ENCODE results near the gene XKR7. TPM values are rescaled to one million over a fixed set of nuclear protein-coding genes. Genes with fewer than 3 reads are reported as not detected.
"Not testable (repeated sequence)": the region's sequence is repeated elsewhere in the genome, so short reads cannot be mapped to it uniquely, and the experiment has no call there.

Gene XKR7
- polyA plus RNA-seq, 4 donors: 0.21 to 0.37 TPM; not detected in 2

- no peak for DNase-seq
Observed at GRCh38 chr20:31923388-31924331, 44.3 kb upstream of the XKR7 start.

GRCh38 chr20:31924561-31924960 lies 43.4 kb upstream of the XKR7 start:
- H3K36me3 ChIP-seq (ENCODE audit: control insufficient read depth in 3 of 3, insufficient read depth in 2 of 3, low read depth in 1 of 3, low read length in 3 of 3): no peaks in the 10 kb centered on the region
- no peak for DNase-seq

More at GRCh38 chr20:31923388-31924331, 44.3 kb upstream of the XKR7 start:
- Histone ChIP-seq H3K9me3 (ENCODE audit: control insufficient read depth in 2 of 2, insufficient read depth in 1 of 2, low read depth in 1 of 2, low read length in 1 of 2) (no peaks in the 10 kb centered on the region), H3K4me3 (ENCODE audit: low read depth in 1 of 3, low read length in 3 of 3) (no peak overlapping the region), H3K27ac (ENCODE audit: low read depth in 1 of 3, low read length in 2 of 3) (no peak overlapping the region), H3K27me3 (ENCODE audit: control insufficient read depth in 3 of 3, insufficient read depth in 3 of 3, low read length in 3 of 3) (peaks cover 0 to 3% (median 0%) of the 10 kb centered on the region in 3 donors), H3K4me1 (ENCODE audit: control insufficient read depth in 3 of 3, insufficient read depth in 2 of 3, low read depth in 1 of 3, low read length in 2 of 3) (peaks cover 0 to 23% (median 0%) of the 10 kb centered on the region in 3 donors), H3K36me3 (ENCODE audit: control insufficient read depth in 3 of 3, insufficient read depth in 2 of 3, low read depth in 1 of 3, low read length in 3 of 3) (no peaks in the 10 kb centered on the region)
- 50 to 60% (median 59%) methylated on average over 12 to 13 of the region's 13 CpGs for WGBS, 3 donors
- no peak for FAIRE-seq

GRCh38 chr20:31925631-31926030 lies 42.3 kb upstream of the XKR7 start:
- H3K27ac ChIP-seq (ENCODE audit: low read depth in 1 of 3, low read length in 2 of 3): no peak overlapping the region
- FAIRE-seq: no peak
- H3K27me3 ChIP-seq (ENCODE audit: control insufficient read depth in 3 of 3, insufficient read depth in 3 of 3, low read length in 3 of 3): peaks cover 0 to 3% (median 0%) of the 10 kb centered on the region in 3 donors
- H3K4me1 ChIP-seq (ENCODE audit: control insufficient read depth in 3 of 3, insufficient read depth in 2 of 3, low read depth in 1 of 3, low read length in 2 of 3): peaks cover 0 to 7% (median 0%) of the 10 kb centered on the region in 3 donors
- H3K4me3 ChIP-seq (ENCODE audit: low read depth in 1 of 3, low read length in 3 of 3): no peak overlapping the region
- 64 to 68% (median 64%) methylated on average over 6 to 9 of the region's 9 CpGs for WGBS, 3 donors
- no peaks in the 10 kb centered on the region for H3K9me3 ChIP-seq (ENCODE audit: control insufficient read depth in 2 of 2, insufficient read depth in 1 of 2, low read depth in 1 of 2, low read length in 1 of 2)
- DNase-seq: no peak
- no peaks in the 10 kb centered on the region for H3K36me3 ChIP-seq (ENCODE audit: control insufficient read depth in 3 of 3, insufficient read depth in 2 of 3, low read depth in 1 of 3, low read length in 3 of 3)

More at GRCh38 chr20:31924561-31924960, 43.4 kb upstream of the XKR7 start:
- Histone ChIP-seq H3K4me1 (ENCODE audit: control insufficient read depth in 3 of 3, insufficient read depth in 2 of 3, low read depth in 1 of 3, low read length in 2 of 3) (peaks cover 0 to 17% (median 0%) of the 10 kb centered on the region in 3 donors), H3K9me3 (ENCODE audit: control insufficient read depth in 2 of 2, insufficient read depth in 1 of 2, low read depth in 1 of 2, low read length in 1 of 2) (no peaks in the 10 kb centered on the region), H3K4me3 (ENCODE audit: low read depth in 1 of 3, low read length in 3 of 3) (no peak overlapping the region), H3K27me3 (ENCODE audit: control insufficient read depth in 3 of 3, insufficient read depth in 3 of 3, low read length in 3 of 3) (peaks cover 0 to 3% (median 0%) of the 10 kb centered on the region in 3 donors), H3K27ac (ENCODE audit: low read depth in 1 of 3, low read length in 2 of 3) (no peak overlapping the region)
- WGBS, 3 donors: 90 to 91% (median 91%) methylated on average over 8 of the region's 8 CpGs
- FAIRE-seq: no peak

- DNase-seq (no peak), FAIRE-seq (no peak)
- Histone ChIP-seq H3K9me3 (ENCODE audit: control insufficient read depth in 2 of 2, insufficient read depth in 1 of 2, low read depth in 1 of 2, low read length in 1 of 2) (no peaks in the 10 kb centered on the region), H3K36me3 (ENCODE audit: control insufficient read depth in 3 of 3, insufficient read depth in 2 of 3, low read depth in 1 of 3, low read length in 3 of 3) (no peaks in the 10 kb centered on the region), H3K27ac (ENCODE audit: low read depth in 1 of 3, low read length in 2 of 3) (no peak overlapping the region), H3K4me3 (ENCODE audit: low read depth in 1 of 3, low read length in 3 of 3) (no peak overlapping the region), H3K4me1 (ENCODE audit: control insufficient read depth in 3 of 3, insufficient read depth in 2 of 3, low read depth in 1 of 3, low read length in 2 of 3) (peaks cover 0 to 5% (median 0%) of the 10 kb centered on the region in 3 donors), H3K27me3 (ENCODE audit: control insufficient read depth in 3 of 3, insufficient read depth in 3 of 3, low read length in 3 of 3) (peaks cover 0 to 3% (median 0%) of the 10 kb centered on the region in 3 donors)
- WGBS, 3 donors: 85 to 90% (median 86%) methylated on average over 2 of the region's 2 CpGs
Observed at GRCh38 chr20:31926493-31926892, 41.5 kb upstream of the XKR7 start.

- no peaks in the 10 kb centered on the region for H3K36me3 ChIP-seq (ENCODE audit: control insufficient read depth in 3 of 3, insufficient read depth in 2 of 3, low read depth in 1 of 3, low read length in 3 of 3)
- no peaks in the 10 kb centered on the region for H3K9me3 ChIP-seq (ENCODE audit: control insufficient read depth in 2 of 2, insufficient read depth in 1 of 2, low read depth in 1 of 2, low read length in 1 of 2)
- 69 to 77% (median 70%) methylated on average over 8 of the region's 8 CpGs for WGBS, 3 donors
- DNase-seq: no peak
- H3K27me3 ChIP-seq (ENCODE audit: control insufficient read depth in 3 of 3, insufficient read depth in 3 of 3, low read length in 3 of 3): peaks cover 0 to 3% (median 0%) of the 10 kb centered on the region in 3 donors
- no peak for FAIRE-seq
- no peak overlapping the region for H3K27ac ChIP-seq (ENCODE audit: low read depth in 1 of 3, low read length in 2 of 3)
- H3K4me1 ChIP-seq (ENCODE audit: control insufficient read depth in 3 of 3, insufficient read depth in 2 of 3, low read depth in 1 of 3, low read length in 2 of 3): peaks cover 0 to 5% (median 0%) of the 10 kb centered on the region in 3 donors
- no peak overlapping the region for H3K4me3 ChIP-seq (ENCODE audit: low read depth in 1 of 3, low read length in 3 of 3)
Observed at GRCh38 chr20:31927627-31928159, 40.3 kb upstream of the XKR7 start.

- WGBS, 3 donors: 58 to 73% (median 71%) methylated on average over 4 of the region's 4 CpGs
- H3K4me3 ChIP-seq (ENCODE audit: low read depth in 1 of 3, low read length in 3 of 3); H3K27me3 ChIP-seq (ENCODE audit: control insufficient read depth in 3 of 3, insufficient read depth in 3 of 3, low read length in 3 of 3); H3K36me3 ChIP-seq (ENCODE audit: control insufficient read depth in 3 of 3, insufficient read depth in 2 of 3, low read depth in 1 of 3, low read length in 3 of 3); DNase-seq; H3K27ac ChIP-seq (ENCODE audit: low read depth in 1 of 3, low read length in 2 of 3); FAIRE-seq; H3K9me3 ChIP-seq (ENCODE audit: control insufficient read depth in 2 of 2, insufficient read depth in 1 of 2, low read depth in 1 of 2, low read length in 1 of 2); H3K4me1 ChIP-seq (ENCODE audit: control insufficient read depth in 3 of 3, insufficient read depth in 2 of 3, low read depth in 1 of 3, low read length in 2 of 3): not testable (repeated sequence)
Observed at GRCh38 chr20:31929631-31930030, 38.3 kb upstream of the XKR7 start.

- no peaks in the 10 kb centered on the region for H3K4me1 ChIP-seq (ENCODE audit: control insufficient read depth in 3 of 3, insufficient read depth in 2 of 3, low read depth in 1 of 3, low read length in 2 of 3)
- DNase-seq (no peak), FAIRE-seq (no peak)
- no peaks in the 10 kb centered on the region for H3K36me3 ChIP-seq (ENCODE audit: control insufficient read depth in 3 of 3, insufficient read depth in 2 of 3, low read depth in 1 of 3, low read length in 3 of 3)
- no peak overlapping the region for H3K4me3 ChIP-seq (ENCODE audit: low read depth in 1 of 3, low read length in 3 of 3)
- H3K27ac ChIP-seq (ENCODE audit: low read depth in 1 of 3, low read length in 2 of 3): no peak overlapping the region
- WGBS, 3 donors: 39 to 63% (median 43%) methylated on average over 5 of the region's 5 CpGs
- no peaks in the 10 kb centered on the region for H3K9me3 ChIP-seq (ENCODE audit: control insufficient read depth in 2 of 2, insufficient read depth in 1 of 2, low read depth in 1 of 2, low read length in 1 of 2)
- peaks cover 0 to 3% (median 0%) of the 10 kb centered on the region in 3 donors for H3K27me3 ChIP-seq (ENCODE audit: control insufficient read depth in 3 of 3, insufficient read depth in 3 of 3, low read length in 3 of 3)
Observed at GRCh38 chr20:31930779-31931178, 37.2 kb upstream of the XKR7 start.

GRCh38 chr20:31933698-31934097 lies 34.3 kb upstream of the XKR7 start:
- H3K4me3 ChIP-seq (ENCODE audit: low read depth in 1 of 3, low read length in 3 of 3): no peak overlapping the region
- no peaks in the 10 kb centered on the region for H3K36me3 ChIP-seq (ENCODE audit: control insufficient read depth in 3 of 3, insufficient read depth in 2 of 3, low read depth in 1 of 3, low read length in 3 of 3)
- WGBS, 3 donors: 85 to 89% (median 87%) methylated on average over 10 of the region's 10 CpGs
- no peak overlapping the region for H3K27ac ChIP-seq (ENCODE audit: low read depth in 1 of 3, low read length in 2 of 3)
- no peaks in the 10 kb centered on the region for H3K4me1 ChIP-seq (ENCODE audit: control insufficient read depth in 3 of 3, insufficient read depth in 2 of 3, low read depth in 1 of 3, low read length in 2 of 3)
- no peaks in the 10 kb centered on the region for H3K27me3 ChIP-seq (ENCODE audit: control insufficient read depth in 3 of 3, insufficient read depth in 3 of 3, low read length in 3 of 3)
- DNase-seq (no peak), FAIRE-seq (no peak)
- no peaks in the 10 kb centered on the region for H3K9me3 ChIP-seq (ENCODE audit: control insufficient read depth in 2 of 2, insufficient read depth in 1 of 2, low read depth in 1 of 2, low read length in 1 of 2)

Measured in small intestine (tissue), 7 donors.